Upper lobe of left lung (tissue), 6 donors: ENCODE data around the gene XPO5. TPM values are rescaled to one million over a fixed set of nuclear protein-coding genes. Genes with fewer than 3 reads are reported as not detected.

ENCODE experiments used
- ATAC-seq, 2 donors: fragments of 200-7000 bp; cut with Tn5 transposase; one replicate each; pipeline ENCODE4 v1.9.1; 2022; ENCODE audit warnings: mild to moderate bottlenecking in 2 of 2, moderate library complexity in 2 of 2; ENCODE audit not compliant: low FRiP score in 2 of 2
- DNase-seq, 2 donors: peaks; one replicate each; pipeline ENCODE4 v3.0.0-alpha.2; 2019 to 2020
- H3K27ac ChIP-seq, 4 donors: fragments of 200-600 bp; sonication (generic); one replicate each; pipeline ENCODE4 v1.5.1; 2016 to 2019
- H3K27me3 ChIP-seq, 4 donors: fragments of 200-600 bp; sonication (generic); one replicate each; pipeline ENCODE4 v1.5.1; 2017 to 2019
- H3K36me3 ChIP-seq, 4 donors: fragments of 200-600 bp; sonication (generic); one replicate each; pipeline ENCODE4 v1.5.1; 2016 to 2019
- H3K4me1 ChIP-seq, 4 donors: fragments of 200-600 bp; sonication (generic); one replicate each; pipeline ENCODE4 v1.5.1; 2018 to 2019
- H3K4me3 ChIP-seq, 4 donors: fragments of 200-600 bp; sonication (generic); one replicate each; pipeline ENCODE4 v1.5.1; 2017 to 2019; ENCODE audit warnings: mild to moderate bottlenecking in 2 of 4, moderate library complexity in 1 of 4
- H3K9me3 ChIP-seq, 4 donors: fragments of 200-600 bp; sonication (generic); one replicate each; pipeline ENCODE4 v1.5.1; 2018 to 2019
- CTCF ChIP-seq, 6 experiments: fragments of 450-650 bp in 4 of 6; fragments of 200-600 bp in 2 of 6; sonication (generic) in 2 of 6; IDR thresholded peaks; one replicate each; pipeline ENCODE4 v1.5.1; 2016 to 2019; ENCODE audit warnings: antibody characterized with exemption in 6 of 6
- EP300 ChIP-seq, 4 donors: sonication (generic); formaldehyde crosslinking; IDR thresholded peaks; one replicate each; pipeline ENCODE4 v1.5.1; 2017; ENCODE audit warnings: antibody characterized with exemption in 4 of 4, control low read depth in 2 of 4
- POLR2A ChIP-seq, 4 donors: fragments of 450-650 bp; IDR thresholded peaks; one replicate each; pipeline ENCODE4 v1.5.1; 2016 to 2017; ENCODE audit warnings: antibody characterized with exemption in 4 of 4, mild to moderate bottlenecking in 2 of 4
- POLR2AphosphoS5 ChIP-seq, 2 donors: sonication (generic); formaldehyde crosslinking; IDR thresholded peaks; one replicate each; pipeline ENCODE4 v1.5.1; 2017; ENCODE audit warnings: antibody characterized with exemption in 2 of 2
- WGBS, 2 donors: methylation state at CpG; one replicate each; pipeline ENCODE4 v1.1.5; 2017 to 2018; 5-methylcytosine and 5-hydroxymethylcytosine counted together
- total RNA-seq, 6 donors: library from RNA; depleted of rRNA in 4 of 6; stranded (reverse); fragments of >200 nt in 4 of 6; gene quantifications; one replicate each; pipeline versions ENCODE4 v1.1.0 to v1.2.1, GENCODE V29; 2016 to 2021
- donor health status: DM: no; HTN: no; CAD: no; lungs with moderate emphysema.
- donor health status: DM: no; HTN: yes; CAD: no; lungs with severe emphysema.

Gene XPO5
- total RNA-seq, 6 donors from 2014 or later = 17.9 to 48.2 (median 25.1) TPM

DNA sequence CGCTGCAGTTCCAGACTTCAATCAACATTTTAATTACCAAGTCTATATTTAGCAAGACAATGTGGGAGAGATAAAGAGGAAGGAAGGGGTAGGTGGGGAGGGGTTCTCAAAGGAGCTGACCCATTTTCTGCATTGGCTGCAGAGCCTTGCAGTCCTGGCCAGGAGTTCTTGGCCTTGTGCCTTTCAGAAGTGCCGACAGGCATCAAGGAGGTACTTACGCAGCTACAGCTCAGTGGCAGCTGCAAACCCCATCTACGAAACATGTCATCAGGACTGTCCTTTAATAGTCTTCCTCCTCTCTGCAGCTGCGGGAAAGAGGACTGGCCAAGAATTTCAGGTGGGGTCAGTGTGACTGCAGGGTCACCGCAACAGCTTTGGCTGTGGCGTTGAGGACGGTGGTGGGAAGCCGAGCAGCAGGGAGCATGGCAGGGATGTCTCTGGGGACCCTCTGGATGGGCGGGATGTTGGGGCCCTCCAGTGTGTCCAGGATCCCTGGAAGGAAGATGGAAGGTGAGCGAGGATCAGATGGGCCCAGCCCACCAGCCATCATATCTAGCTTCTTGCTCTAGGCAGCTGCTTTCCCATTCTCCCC is 63.9 kb downstream of the XPO5 start:
- Histone ChIP-seq H3K9me3 (no peaks in the 10 kb centered on the region), H3K4me3 (no peak overlapping the region), H3K27ac (no peak overlapping the region), H3K36me3 (peaks cover 18 to 49% (median 41%) of the 10 kb centered on the region in 4 donors), H3K27me3 (peaks cover 0 to 8% (median 5%) of the 10 kb centered on the region in 4 donors), H3K4me1 (peaks cover 29 to 58% (median 46%) of the 10 kb centered on the region in 4 donors)
- no peak for ATAC-seq
- WGBS, 2 donors = 70 to 81% methylated on average over 11 of the region's 11 CpGs
- TF ChIP-seq CTCF (IDR thresholded peaks at IDR 0.05) (no peak), POLR2AphosphoS5 (IDR thresholded peaks at IDR 0.05) (no peak), POLR2A (IDR thresholded peaks at IDR 0.05) (no peak), EP300 (IDR thresholded peaks at IDR 0.05) (no peak)
- no peak for DNase-seq

- no peaks in the 10 kb centered on the region for H3K9me3 ChIP-seq
- ATAC-seq (no peak), DNase-seq (no peak)
- H3K36me3 ChIP-seq = peaks cover 18 to 53% (median 42%) of the 10 kb centered on the region in 4 donors
- H3K27ac ChIP-seq = peak overlapping the region in 3 of 4 donors; percentile 45 to 69 (median 50)
- H3K4me3 ChIP-seq = peak overlapping the region in 3 of 4 donors; percentile 73 to 79 (median 74)
- 67 to 88% methylated on average over 5 to 10 of the region's 10 CpGs for WGBS, 2 donors
- H3K27me3 ChIP-seq = peaks cover 0 to 8% (median 5%) of the 10 kb centered on the region in 4 donors
- peaks cover 31 to 58% (median 45%) of the 10 kb centered on the region in 4 donors for H3K4me1 ChIP-seq
- TF ChIP-seq EP300 (IDR thresholded peaks at IDR 0.05) = no peak
- no peak for TF ChIP-seq POLR2AphosphoS5 (IDR thresholded peaks at IDR 0.05)
- TF ChIP-seq CTCF (IDR thresholded peaks at IDR 0.05) = no peak
- TF ChIP-seq POLR2A (IDR thresholded peaks at IDR 0.05) = no peak
These were observed 65.0 kb downstream of the XPO5 start for GRCh38 chr6:43510827-43511163.

- peak; percentile 87 to 96 for ATAC-seq
- H3K27ac ChIP-seq = peak within 1 kb of the TSS in 3 of 4 donors; percentile 45 to 69 (median 50)
- no peaks in the 10 kb centered on the region for H3K9me3 ChIP-seq
- peaks cover 25 to 52% (median 39%) of the 10 kb centered on the region in 4 donors for H3K4me1 ChIP-seq
- TF ChIP-seq POLR2A (IDR thresholded peaks at IDR 0.05) (peak in 2 of 4 donors; percentile 9 to 56), EP300 (IDR thresholded peaks at IDR 0.05) (no peak), CTCF (IDR thresholded peaks at IDR 0.05) (no peak), POLR2AphosphoS5 (IDR thresholded peaks at IDR 0.05) (peak in 1 of 2 donors; percentile 60)
- WGBS, 2 donors = 27 to 39% methylated on average over 10 to 43 of the region's 96 CpGs
- H3K36me3 ChIP-seq = peaks cover 18 to 53% (median 44%) of the 10 kb centered on the region in 4 donors
- peak within 1 kb of the TSS; percentile 73 to 79 (median 76) for H3K4me3 ChIP-seq
- peak; percentile 87 to 99 for DNase-seq
- H3K27me3 ChIP-seq = peaks cover 0 to 8% (median 5%) of the 10 kb centered on the region in 4 donors
These were observed 65.6 kb downstream of the XPO5 start, which contains the start of gene LRRC73 for GRCh38 chr6:43509984-43510826. Gene LRRC73, minus strand, starts transcription at chr6:43510346. Its CDS starts 561 bp downstream, at chr6:43509785.

- H3K36me3 ChIP-seq = peaks cover 18 to 55% (median 47%) of the 10 kb centered on the region in 4 donors
These were observed 66.5 kb downstream of the XPO5 start for GRCh38 chr6:43509142-43509983.

More at GRCh38 chr6:43509142-43509983, 66.5 kb downstream of the XPO5 start:
- Histone ChIP-seq H3K27me3 (peaks cover 0 to 8% (median 5%) of the 10 kb centered on the region in 4 donors), H3K4me3 (peak overlapping the region; percentile 73 to 79 (median 76)), H3K9me3 (no peaks in the 10 kb centered on the region), H3K4me1 (peaks cover 19 to 44% (median 30%) of the 10 kb centered on the region in 4 donors), H3K27ac (peak overlapping the region in 2 of 4 donors; percentile 50 to 69)
- DNase-seq (no peak), ATAC-seq (peak in 1 of 2 donors; percentile 6)
- 12 to 45% methylated on average over 12 to 62 of the region's 69 CpGs for WGBS, 2 donors
- TF ChIP-seq CTCF (IDR thresholded peaks at IDR 0.05) = no peak
- TF ChIP-seq POLR2A (IDR thresholded peaks at IDR 0.05) = no peak
- TF ChIP-seq POLR2AphosphoS5 (IDR thresholded peaks at IDR 0.05) = no peak
- no peak for TF ChIP-seq EP300 (IDR thresholded peaks at IDR 0.05)
